Neural cell (in vitro differentiated cells): ENCODE results near the gene DENND5A. TPM values are rescaled to one million over a fixed set of nuclear protein-coding genes. Genes with fewer than 3 reads are reported as not detected.

Experiments used
- H2AFZ ChIP-seq: fragments of 200-600, 300-800 bp; sonication (generic), shearing (Covaris generic); 2 replicates; pipeline ENCODE4 v1.6.0; 2014; ENCODE audit warnings: low read depth, mild to moderate bottlenecking, antibody characterized with exemption, low read length, moderate library complexity
- H3F3A ChIP-seq: fragments of 200-600 bp; shearing (Covaris generic); 2 replicates; pipeline ENCODE4 v1.6.1; 2016; ENCODE audit warnings: mild to moderate bottlenecking, moderate library complexity, mixed read lengths, antibody characterized with exemption, low read length; ENCODE audit not compliant: insufficient read depth, poor library complexity, severe bottlenecking
- H3K27ac ChIP-seq: fragments of 200-600, 300-800 bp; sonication (generic), shearing (Covaris generic); 2 replicates; pipeline ENCODE4 v1.5.1; 2014; ENCODE audit warnings: mild to moderate bottlenecking, low read length, moderate library complexity
- H3K27me3 ChIP-seq: fragments of 300-800, 200-600 bp; sonication (generic), shearing (Covaris generic); 2 replicates; pipeline ENCODE4 v1.6.0; 2014; ENCODE audit warnings: mild to moderate bottlenecking, low read depth, low read length, moderate library complexity; ENCODE audit not compliant: insufficient read depth
- H3K36me3 ChIP-seq: fragments of 300-800, 200-600 bp; sonication (generic), shearing (Covaris generic); 2 replicates; pipeline ENCODE4 v1.5.1; 2014; ENCODE audit warnings: mild to moderate bottlenecking, antibody characterized with exemption, low read length, moderate library complexity; ENCODE audit not compliant: insufficient read depth
- H3K4me2 ChIP-seq: fragments of 300-800, 200-600 bp; sonication (generic), shearing (Covaris generic); 2 replicates; pipeline ENCODE4 v1.6.0; 2014; ENCODE audit warnings: mild to moderate bottlenecking, low read length
- H3K4me3 ChIP-seq: fragments of 300-800, 200-600 bp; sonication (generic), shearing (Covaris generic); 2 replicates; pipeline ENCODE4 v1.5.1; 2014; ENCODE audit warnings: mild to moderate bottlenecking, low read length, moderate library complexity
- H3K79me2 ChIP-seq: fragments of 200-600 bp; shearing (Covaris generic); replicated peaks from 2 replicates; pipeline ENCODE4 v1.6.0; 2014; ENCODE audit warnings: mild to moderate bottlenecking, low read length, moderate library complexity; ENCODE audit not compliant: insufficient read depth
- H3K9ac ChIP-seq: fragments of 300-800, 200-600 bp; sonication (generic), shearing (Covaris generic); 2 replicates; pipeline ENCODE4 v1.6.1; 2016; ENCODE audit warnings: mild to moderate bottlenecking, low read length, mixed read lengths
- H3K9me2 ChIP-seq: fragments of 200-600 bp; shearing (Covaris generic); 2 replicates; pipeline ENCODE4 v1.6.1; 2016; ENCODE audit warnings: mild to moderate bottlenecking, low read length, mixed read lengths; ENCODE audit not compliant: insufficient read depth
- H3K9me3 ChIP-seq: fragments of 200-600, 300-800 bp; sonication (generic), shearing (Covaris generic); 2 replicates; pipeline ENCODE4 v1.6.1; 2016; ENCODE audit warnings: mild to moderate bottlenecking, mixed run types, low read length, moderate library complexity, mixed read lengths
- H4K20me1 ChIP-seq: fragments of 200-600 bp; shearing (Covaris generic); 2 replicates; pipeline ENCODE4 v1.6.1; 2016; ENCODE audit warnings: mild to moderate bottlenecking, mixed run types; ENCODE audit not compliant: insufficient read depth
- CTCF ChIP-seq: fragments of 450-650 bp; IDR thresholded peaks from 2 replicates; pipeline ENCODE4 v1.5.1; 2014; ENCODE audit warnings: antibody characterized with exemption, mild to moderate bottlenecking, moderate library complexity; ENCODE audit not compliant: poor library complexity, severe bottlenecking
- EP300 ChIP-seq: fragments of 450-650 bp; conservative IDR thresholded peaks from 2 replicates; pipeline ENCODE4 v1.6.1; 2014; ENCODE audit warnings: antibody characterized with exemption, mild to moderate bottlenecking, moderate library complexity; ENCODE audit not compliant: poor library complexity, severe bottlenecking
- EZH2 ChIP-seq: fragments of 200-600, 300-800 bp; shearing (Covaris generic), sonication (generic); IDR thresholded peaks from 2 replicates; pipeline ENCODE4 v1.6.1; 2014; ENCODE audit warnings: antibody characterized with exemption, low read length, borderline replicate concordance, mild to moderate bottlenecking; ENCODE audit not compliant: insufficient read depth, poor library complexity, severe bottlenecking
- MXI1 ChIP-seq: fragments of 450-650 bp; conservative IDR thresholded peaks from 2 replicates; pipeline ENCODE4 v1.6.1; 2014; ENCODE audit warnings: antibody characterized with exemption, mild to moderate bottlenecking; ENCODE audit not compliant: poor library complexity, severe bottlenecking
- POLR2AphosphoS5 ChIP-seq: IDR thresholded peaks from 2 replicates; pipeline ENCODE4 v1.6.1; 2012
- RAD21 ChIP-seq: fragments of 450-650 bp; conservative IDR thresholded peaks from 2 replicates; pipeline ENCODE4 v1.6.1; 2014; ENCODE audit warnings: antibody characterized with exemption, mild to moderate bottlenecking, moderate library complexity
- REST ChIP-seq: IDR thresholded peaks from 2 replicates; pipeline ENCODE4 v1.6.1; 2012; ENCODE audit warnings: borderline replicate concordance
- SMC3 ChIP-seq: fragments of 450-650 bp; conservative IDR thresholded peaks from 2 replicates; pipeline ENCODE4 v1.6.1; 2014; ENCODE audit warnings: antibody characterized with exemption, mild to moderate bottlenecking, moderate library complexity; ENCODE audit not compliant: poor library complexity
- TAF1 ChIP-seq: IDR thresholded peaks from 2 replicates; pipeline ENCODE4 v1.6.1; 2012; ENCODE audit warnings: low read depth
- polyA plus RNA-seq: library from polyadenylated mRNA; depleted of rRNA; stranded (reverse); fragments of >200 nt; gene quantifications from 2 replicates; pipeline ENCODE4 v1.2.3, GENCODE V29; 2014

Gene DENND5A
- polyA plus RNA-seq, 1 donor from 2014 or later = 75.6 TPM

GRCh38 chr11:9251311-9251710, 13.8 kb downstream of the DENND5A start:
- Histone ChIP-seq H3K9me3 (no peaks in the 10 kb centered on the region), H3K4me3 (no peak overlapping the region), H3K27me3 (no peaks in the 10 kb centered on the region), H4K20me1 (no peaks in the 10 kb centered on the region), H3K9ac (no peak overlapping the region), H2AFZ (no peak overlapping the region), H3K27ac (no peak overlapping the region), H3K79me2 (peaks cover 23% of the 10 kb centered on the region), H3F3A (no peaks in the 10 kb centered on the region), H3K9me2 (no peaks in the 10 kb centered on the region), H3K4me2 (no peak overlapping the region), H3K36me3 (no peaks in the 10 kb centered on the region)
- TF ChIP-seq EP300 = no peak
- TF ChIP-seq POLR2AphosphoS5 = no peak
- TF ChIP-seq RAD21 = no peak
- TF ChIP-seq REST = no peak
- TF ChIP-seq CTCF = no peak
- TF ChIP-seq SMC3 = no peak
- TF ChIP-seq MXI1 = no peak
- no peak for TF ChIP-seq TAF1
- no peak for TF ChIP-seq EZH2

- Histone ChIP-seq H4K20me1 (no peaks in the 10 kb centered on the region), H3K9me3 (no peaks in the 10 kb centered on the region)
These were observed 15.0 kb downstream of the DENND5A start for GRCh38 chr11:9250139-9250582.

More at GRCh38 chr11:9250139-9250582, 15.0 kb downstream of the DENND5A start:
- no peaks in the 10 kb centered on the region for H3K9me2 ChIP-seq
- peaks cover 22% of the 10 kb centered on the region for H3K79me2 ChIP-seq
- no peak overlapping the region for H3K27ac ChIP-seq
- no peaks in the 10 kb centered on the region for H3F3A ChIP-seq
- TF ChIP-seq RAD21 (no peak), EZH2 (no peak), REST (no peak), POLR2AphosphoS5 (no peak), SMC3 (no peak), MXI1 (no peak)
- no peak overlapping the region for H3K9ac ChIP-seq
- H3K27me3 ChIP-seq = no peaks in the 10 kb centered on the region
- H3K4me3 ChIP-seq = no peak overlapping the region
- no peak overlapping the region for H3K4me2 ChIP-seq
- no peak overlapping the region for H2AFZ ChIP-seq
- H3K36me3 ChIP-seq = no peaks in the 10 kb centered on the region
